NCI-H82 (cell line): ENCODE results near the gene GATA3.

Experiments used
- DNase-seq: peaks from one replicate; lab custom pipeline; 2025; lab: John Stamatoyannopoulos, UW

GATA3 gene

GRCh38 chr10:8064436-8064835 is 9.9 kb downstream of the GATA3 start:
- no peak for DNase-seq

DNA sequence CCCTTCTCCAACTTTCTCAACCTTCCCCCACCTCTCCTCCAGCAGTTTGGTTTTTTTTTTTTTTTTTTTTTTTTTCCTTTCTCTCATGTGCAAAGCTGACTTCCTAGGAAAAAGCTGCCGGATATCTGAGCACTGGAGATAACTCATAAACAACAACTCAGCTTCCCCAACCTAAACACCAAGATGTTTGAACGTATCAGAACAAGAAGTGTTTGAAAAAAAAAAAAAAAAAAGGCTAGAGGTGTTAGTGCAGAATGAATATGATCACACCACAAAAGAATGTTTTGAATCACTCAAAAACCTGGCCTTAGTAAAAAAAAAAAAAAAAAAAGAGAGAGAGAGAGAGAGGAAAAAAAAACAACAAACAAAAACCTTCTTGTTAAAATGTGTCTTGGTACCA is 11.2 kb downstream of the GATA3 start:
- no peak for DNase-seq

- DNase-seq = no peak
Observed at GRCh38 chr10:8066124-8066523, 11.6 kb downstream of the GATA3 start.

- DNase-seq = no peak
Observed at GRCh38 chr10:8066797-8067196, 12.3 kb downstream of the GATA3 start.

DNA sequence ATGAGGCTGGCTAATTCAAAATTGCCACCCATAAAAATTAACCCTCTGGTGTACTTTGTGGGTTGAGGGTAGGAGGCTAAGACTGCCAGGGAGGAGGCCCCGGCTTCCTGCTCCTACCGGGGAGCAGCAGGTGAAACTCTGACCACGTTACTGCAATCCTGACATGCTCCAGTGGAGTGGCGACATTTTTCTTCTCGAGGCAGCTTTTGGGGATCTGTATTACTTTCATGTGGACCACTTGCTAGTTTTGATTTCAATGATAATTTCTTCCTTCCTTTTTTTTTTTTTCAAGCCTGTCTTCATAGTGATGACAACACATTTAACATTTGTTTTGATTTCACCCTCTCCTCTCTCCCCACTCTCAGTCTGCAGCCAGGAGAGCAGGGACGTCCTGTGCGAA is 14.6 kb downstream of the GATA3 start:
- DNase-seq = no peak

DNA sequence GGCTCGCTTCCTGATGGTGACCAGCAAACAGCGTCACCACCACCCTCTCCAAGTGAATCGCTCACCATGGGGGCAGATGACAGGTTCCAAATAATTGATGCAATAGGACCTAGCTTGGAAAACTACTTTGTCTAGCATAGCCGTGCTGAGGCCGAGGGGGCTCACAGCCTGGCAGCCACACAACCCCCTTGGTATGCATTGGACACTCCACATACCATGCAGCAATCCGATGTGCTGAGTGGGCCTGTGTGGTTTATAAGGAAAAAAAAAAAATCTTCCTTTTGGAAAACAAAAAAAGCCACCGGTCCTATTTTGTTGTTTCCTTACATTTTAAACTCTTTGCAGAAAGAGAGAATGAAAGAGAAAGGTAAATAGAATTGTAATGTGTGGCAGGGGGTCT is 15.1 kb downstream of the GATA3 start:
- no peak for DNase-seq

DNA sequence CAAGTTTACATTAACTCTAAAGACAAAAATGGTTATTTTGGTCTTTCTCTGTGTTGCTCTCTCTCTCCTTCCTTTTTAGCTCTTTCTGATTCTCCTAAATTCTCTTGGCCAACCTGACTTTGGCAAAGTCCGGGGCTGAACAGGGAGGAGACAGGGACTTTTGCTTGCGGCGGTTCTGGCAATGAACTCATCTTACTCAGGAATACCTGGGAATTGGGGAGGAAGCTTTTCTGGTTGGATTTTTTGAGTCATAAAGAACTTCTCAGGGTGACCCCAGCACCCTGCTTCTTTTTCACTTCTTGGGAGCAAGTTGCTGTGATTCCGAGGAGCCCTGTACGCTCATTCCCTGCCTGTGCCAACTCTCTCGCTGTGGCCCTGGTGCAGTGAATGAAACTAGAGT is 16.0 kb downstream of the GATA3 start:
- DNase-seq = no peak

- no peak for DNase-seq
Observed at GRCh38 chr10:8071006-8071405, 16.5 kb downstream of the GATA3 start.

GRCh38 chr10:8071666-8072065 is 17.2 kb downstream of the GATA3 start:
- DNase-seq = no peak

DNA sequence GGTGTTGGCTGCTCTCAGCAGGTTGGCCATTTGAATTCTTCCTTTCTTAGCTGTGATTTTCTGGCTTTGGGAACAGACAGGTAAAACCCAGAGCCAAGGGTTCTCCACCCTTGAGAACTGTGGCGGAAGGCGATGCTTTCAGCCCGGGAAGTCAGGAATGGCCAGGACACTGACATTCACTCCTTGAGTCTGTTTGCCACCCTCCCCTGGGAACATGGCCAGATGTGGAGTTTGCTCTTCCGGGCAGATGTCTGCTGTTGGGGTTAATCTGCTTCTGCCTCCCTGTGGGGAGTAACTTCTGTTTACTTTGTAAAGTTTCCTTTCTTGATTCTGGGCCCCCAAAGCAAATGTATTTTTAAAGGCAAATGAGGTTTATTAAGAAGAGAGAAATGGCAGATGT is 17.7 kb downstream of the GATA3 start:
- DNase-seq = no peak

- DNase-seq = no peak
Observed at GRCh38 chr10:8073691-8074416, 19.4 kb downstream of the GATA3 start.

- DNase-seq = no peak
Observed at GRCh38 chr10:8074881-8075280, 20.4 kb downstream of the GATA3 start.

DNA sequence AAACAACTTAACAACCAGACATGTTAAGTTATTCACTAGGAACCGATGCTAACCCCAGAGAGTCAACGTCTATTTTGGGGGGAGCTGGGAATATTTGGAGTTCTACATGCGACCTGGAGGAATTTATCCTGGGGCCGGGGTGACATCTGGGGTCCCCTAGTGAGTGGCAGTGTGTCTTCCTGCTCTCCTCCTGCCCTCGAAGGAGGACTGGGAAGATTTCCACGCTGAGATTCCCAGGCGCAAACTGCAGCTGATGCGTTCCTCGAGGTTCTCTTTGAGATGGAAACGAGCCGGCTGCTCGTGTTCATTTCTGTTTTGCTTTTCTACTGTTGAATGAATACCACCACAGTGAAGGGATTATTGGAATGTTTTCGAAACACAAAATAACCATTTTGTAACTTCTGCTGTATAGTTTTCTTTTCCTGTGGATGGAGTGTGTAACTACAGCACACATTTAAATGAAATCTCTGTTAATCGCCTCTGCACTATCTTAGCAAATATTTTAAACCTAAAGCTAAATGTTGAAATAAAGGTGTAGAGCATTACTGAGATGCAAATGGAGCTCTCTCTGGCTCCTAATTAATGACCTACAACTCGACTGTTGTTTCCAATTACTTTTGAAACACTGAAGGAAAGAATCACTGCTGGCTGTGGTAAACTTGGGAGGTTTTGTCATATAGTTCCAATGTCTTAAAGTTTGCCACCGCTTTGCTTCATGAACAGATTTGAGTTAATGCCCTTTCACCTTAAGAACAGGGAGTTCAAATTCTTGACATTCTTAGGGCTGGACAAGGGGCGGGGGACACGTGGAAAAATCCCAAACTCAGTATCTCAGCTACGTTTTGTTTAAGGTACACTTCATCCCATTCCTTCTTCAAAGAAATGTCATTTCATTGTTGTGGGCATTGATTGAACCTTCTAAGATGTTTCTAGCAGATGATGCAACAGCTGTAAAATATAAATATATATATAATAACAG is 21.1 kb downstream of the GATA3 start:
- no peak for DNase-seq

DNA sequence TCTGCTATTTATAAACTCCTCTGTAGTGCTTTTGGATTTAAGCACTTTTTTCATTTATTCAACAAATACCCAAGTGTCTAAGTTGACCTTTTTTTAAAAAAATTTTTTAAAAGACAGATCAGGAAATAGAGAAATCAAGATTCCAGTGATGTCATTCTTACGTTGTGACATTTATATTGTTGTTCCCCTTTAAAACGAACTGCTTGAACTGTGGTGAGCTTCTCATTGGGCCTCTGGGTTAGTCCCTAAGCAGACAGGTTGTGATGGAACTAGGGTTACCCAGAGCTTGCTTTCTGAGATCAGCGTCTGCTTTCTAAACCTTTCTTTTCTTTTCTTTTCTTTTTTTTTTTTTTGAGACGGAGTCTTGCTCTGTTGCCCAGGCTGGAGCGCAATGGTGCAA is 22.4 kb downstream of the GATA3 start:
- no peak for DNase-seq

- no peak for DNase-seq
Observed at GRCh38 chr10:8078027-8078426, 23.5 kb downstream of the GATA3 start.

- DNase-seq = no peak
Observed at GRCh38 chr10:8079126-8079525, 24.6 kb downstream of the GATA3 start.

GRCh38 chr10:8084799-8085198 is 30.3 kb downstream of the GATA3 start:
- no peak for DNase-seq

- no peak for DNase-seq
Observed at GRCh38 chr10:8085251-8085650, 30.8 kb downstream of the GATA3 start.

GRCh38 chr10:8086315-8086714 is 31.8 kb downstream of the GATA3 start:
- no peak for DNase-seq

GRCh38 chr10:8088504-8088903 is 34.0 kb downstream of the GATA3 start:
- DNase-seq = no peak

DNA sequence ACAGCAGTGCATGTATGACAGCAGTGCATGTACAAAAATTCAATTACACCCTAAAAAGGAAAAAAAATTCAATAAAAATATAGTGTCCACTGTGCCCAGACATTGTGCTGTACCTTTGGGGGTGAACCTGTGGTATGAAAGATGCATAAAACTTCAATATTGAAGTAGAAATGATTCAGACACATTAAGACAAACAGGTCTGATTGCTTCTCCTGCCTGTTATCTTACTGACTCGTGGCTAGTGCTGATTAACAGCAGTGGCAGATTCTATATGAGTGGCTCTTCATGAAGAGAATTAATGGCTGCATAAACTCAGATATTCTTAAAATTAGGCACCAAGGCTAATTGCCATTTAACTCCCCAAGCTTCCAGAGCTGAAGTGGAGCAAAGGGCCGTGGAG is 37.9 kb downstream of the GATA3 start:
- DNase-seq = no peak

GRCh38 chr10:8095959-8096358 is 41.5 kb downstream of the GATA3 start:
- DNase-seq = no peak

GRCh38 chr10:8096931-8097330 is 42.4 kb downstream of the GATA3 start:
- DNase-seq = no peak
